OCI-LY7 (cell line): Measurements from ENCODE around the gene ZNF683.

Source experiments
- EZH2phosphoT487 ChIP-seq: fragments of 200-600 bp; sonication (generic); IDR thresholded peaks from 2 replicates; pipeline ENCODE4 v1.6.1; 2018; ENCODE audit warnings: low read depth, borderline replicate concordance, mild to moderate bottlenecking, mixed run types, antibody characterized with exemption, low read length, moderate library complexity, mixed read lengths
- TF ChIP-seq, protein P1 (sequence below): fragments of 200-600 bp; sonication (generic); conservative IDR thresholded peaks from 2 replicates; pipeline ENCODE4 v1.5.1; 2014; ENCODE audit warnings: mild to moderate bottlenecking, antibody characterized with exemption, low read length, moderate library complexity, mixed read lengths

GRCh38 chr1:26418865-26419349 is 46.4 kb upstream of the ZNF683 start:
- TF ChIP-seq, protein P1, sequence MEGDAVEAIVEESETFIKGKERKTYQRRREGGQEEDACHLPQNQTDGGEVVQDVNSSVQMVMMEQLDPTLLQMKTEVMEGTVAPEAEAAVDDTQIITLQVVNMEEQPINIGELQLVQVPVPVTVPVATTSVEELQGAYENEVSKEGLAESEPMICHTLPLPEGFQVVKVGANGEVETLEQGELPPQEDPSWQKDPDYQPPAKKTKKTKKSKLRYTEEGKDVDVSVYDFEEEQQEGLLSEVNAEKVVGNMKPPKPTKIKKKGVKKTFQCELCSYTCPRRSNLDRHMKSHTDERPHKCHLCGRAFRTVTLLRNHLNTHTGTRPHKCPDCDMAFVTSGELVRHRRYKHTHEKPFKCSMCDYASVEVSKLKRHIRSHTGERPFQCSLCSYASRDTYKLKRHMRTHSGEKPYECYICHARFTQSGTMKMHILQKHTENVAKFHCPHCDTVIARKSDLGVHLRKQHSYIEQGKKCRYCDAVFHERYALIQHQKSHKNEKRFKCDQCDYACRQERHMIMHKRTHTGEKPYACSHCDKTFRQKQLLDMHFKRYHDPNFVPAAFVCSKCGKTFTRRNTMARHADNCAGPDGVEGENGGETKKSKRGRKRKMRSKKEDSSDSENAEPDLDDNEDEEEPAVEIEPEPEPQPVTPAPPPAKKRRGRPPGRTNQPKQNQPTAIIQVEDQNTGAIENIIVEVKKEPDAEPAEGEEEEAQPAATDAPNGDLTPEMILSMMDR: no peak
- no peak for TF ChIP-seq EZH2phosphoT487
